Fibroblast of lung (primary cell): ENCODE data around the gene SETBP1. TPM values are rescaled to one million over a fixed set of nuclear protein-coding genes. Genes with fewer than 3 reads are reported as not detected.
A peak's percentile ranks its signal among the peaks of the same experiment; 100 is the strongest.

ENCODE experiments used
- DNase-seq, 2 donors: peaks; one replicate each; pipeline versions ENCODE4 v3.0.0 to v3.0.0-alpha.2; 2010; ENCODE audit warnings: low read depth in 2 of 2
- H2AFZ ChIP-seq: 2 replicates; pipeline ENCODE4 v1.5.1; 2012; ENCODE audit warnings: low read length, control low read depth, inconsistent platforms
- H3K27ac ChIP-seq: 2 replicates; pipeline ENCODE4 v1.5.1; 2011; ENCODE audit warnings: low read length, control low read depth; ENCODE audit not compliant: insufficient read depth
- H3K27me3 ChIP-seq: 2 replicates; pipeline ENCODE4 v1.5.1; 2011; ENCODE audit warnings: mild to moderate bottlenecking, low read length; ENCODE audit not compliant: control insufficient read depth, insufficient read depth
- H3K36me3 ChIP-seq: 2 replicates; pipeline ENCODE4 v1.5.1; 2011; ENCODE audit warnings: low read length; ENCODE audit not compliant: control insufficient read depth, insufficient read depth
- H3K4me1 ChIP-seq: 2 replicates; pipeline ENCODE4 v1.5.1; 2011; ENCODE audit warnings: low read length; ENCODE audit not compliant: control insufficient read depth, insufficient read depth; ENCODE audit errors: extremely low read depth
- H3K4me2 ChIP-seq: 2 replicates; pipeline ENCODE4 v1.5.1; 2011; ENCODE audit warnings: low read length, control low read depth; ENCODE audit not compliant: insufficient read depth; ENCODE audit errors: extremely low read depth
- H3K4me3 ChIP-seq, 4 experiments: fragments of 200-600 bp in 1 of 4; sonication (generic) in 1 of 4; replicated peaks in 1 of 4; 2 replicates each; pipeline ENCODE4 v1.5.1; 2011 to 2016; ENCODE audit warnings: low read length in 4 of 4, low read depth in 3 of 4, mild to moderate bottlenecking in 3 of 4, control low read depth in 2 of 4, inconsistent platforms in 1 of 4, mixed read lengths in 1 of 4; ENCODE audit not compliant: insufficient read depth in 1 of 4; ENCODE audit errors: control extremely low read depth in 1 of 4
- H3K79me2 ChIP-seq: 2 replicates; pipeline ENCODE4 v1.5.1; 2012; ENCODE audit warnings: mild to moderate bottlenecking, low read length, inconsistent platforms; ENCODE audit not compliant: control insufficient read depth, insufficient read depth
- H3K9ac ChIP-seq: 2 replicates; pipeline ENCODE4 v1.5.1; 2011; ENCODE audit warnings: mild to moderate bottlenecking, low read length, control low read depth; ENCODE audit not compliant: insufficient read depth
- H3K9me3 ChIP-seq: 2 replicates; pipeline ENCODE4 v1.5.1; 2012; ENCODE audit warnings: low read depth, low read length; ENCODE audit not compliant: control insufficient read depth, insufficient read depth
- H4K20me1 ChIP-seq: 2 replicates; pipeline ENCODE4 v1.5.1; 2011; ENCODE audit warnings: low read length; ENCODE audit not compliant: control insufficient read depth, insufficient read depth; ENCODE audit errors: extremely low read depth
- EZH2 ChIP-seq: IDR thresholded peaks from 2 replicates; pipeline ENCODE4 v1.5.1; 2012; ENCODE audit warnings: low read length, control low read depth, mild to moderate bottlenecking; ENCODE audit errors: missing control alignments
- polyA plus RNA-seq, 2 donors: library from polyadenylated mRNA; depleted of rRNA in 1 of 2; stranded (reverse) in 1 of 2; unstranded in 1 of 2; fragments of >200 nt; gene quantifications; 2 replicates each; pipeline ENCODE4 v1.2.1, GENCODE V29; 2011 to 2012; ENCODE audit warnings: missing spikeins in 1 of 2
- total RNA-seq: library from RNA; depleted of rRNA; stranded (reverse); fragments of >200 nt; gene quantifications from 2 replicates; pipeline ENCODE4 v1.2.1, GENCODE V29; 2014
- TF ChIP-seq, protein P1 (sequence below), 2 donors: IDR thresholded peaks in 1 of 2; conservative IDR thresholded peaks in 1 of 2; 1 replicate in 1 of 2; 2 replicates in 1 of 2; pipeline ENCODE4 v1.5.1; 2011 to 2012; ENCODE audit warnings: low read length in 2 of 2, control low read depth in 1 of 2, inconsistent platforms in 1 of 2, low read depth in 1 of 2, mild to moderate bottlenecking in 1 of 2

The SETBP1 gene
- total and polyA plus RNA-seq, 2 donors (not counting 1 experiment from before 2014, with no cell fraction given) = 4.5 to 5.4 TPM

DNA sequence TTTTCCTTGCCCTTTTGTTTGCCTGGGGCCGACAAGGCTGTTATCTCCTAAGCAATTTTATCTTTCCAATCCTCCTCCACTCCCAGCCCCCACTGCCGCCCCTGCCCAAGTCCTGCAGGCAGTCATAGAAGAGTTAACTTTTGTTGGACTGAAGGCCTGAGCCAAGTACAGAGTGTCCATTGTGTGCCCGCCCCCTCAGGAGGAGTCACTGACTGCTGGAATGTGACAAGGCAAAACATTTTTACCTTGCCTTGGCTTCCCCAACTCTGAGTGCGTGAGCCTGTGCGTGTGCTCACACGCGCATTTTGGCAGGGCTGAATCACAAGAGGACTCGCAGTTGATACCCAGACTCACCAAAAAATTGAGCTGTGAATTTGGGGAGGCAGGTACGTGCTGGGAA is 16.2 kb downstream of the SETBP1 start:
- no peaks in the 10 kb centered on the region for H4K20me1 ChIP-seq
- no peak overlapping the region for H2AFZ ChIP-seq
- H3K9ac ChIP-seq = no peak overlapping the region
- peak in 1 of 2 donors; percentile 59 for DNase-seq
- no peaks in the 10 kb centered on the region for H3K79me2 ChIP-seq
- H3K27me3 ChIP-seq = no peaks in the 10 kb centered on the region
- no peaks in the 10 kb centered on the region for H3K36me3 ChIP-seq
- H3K4me2 ChIP-seq = no peak overlapping the region
- H3K4me1 ChIP-seq = peaks cover 6% of the 10 kb centered on the region
- TF ChIP-seq, protein P1, sequence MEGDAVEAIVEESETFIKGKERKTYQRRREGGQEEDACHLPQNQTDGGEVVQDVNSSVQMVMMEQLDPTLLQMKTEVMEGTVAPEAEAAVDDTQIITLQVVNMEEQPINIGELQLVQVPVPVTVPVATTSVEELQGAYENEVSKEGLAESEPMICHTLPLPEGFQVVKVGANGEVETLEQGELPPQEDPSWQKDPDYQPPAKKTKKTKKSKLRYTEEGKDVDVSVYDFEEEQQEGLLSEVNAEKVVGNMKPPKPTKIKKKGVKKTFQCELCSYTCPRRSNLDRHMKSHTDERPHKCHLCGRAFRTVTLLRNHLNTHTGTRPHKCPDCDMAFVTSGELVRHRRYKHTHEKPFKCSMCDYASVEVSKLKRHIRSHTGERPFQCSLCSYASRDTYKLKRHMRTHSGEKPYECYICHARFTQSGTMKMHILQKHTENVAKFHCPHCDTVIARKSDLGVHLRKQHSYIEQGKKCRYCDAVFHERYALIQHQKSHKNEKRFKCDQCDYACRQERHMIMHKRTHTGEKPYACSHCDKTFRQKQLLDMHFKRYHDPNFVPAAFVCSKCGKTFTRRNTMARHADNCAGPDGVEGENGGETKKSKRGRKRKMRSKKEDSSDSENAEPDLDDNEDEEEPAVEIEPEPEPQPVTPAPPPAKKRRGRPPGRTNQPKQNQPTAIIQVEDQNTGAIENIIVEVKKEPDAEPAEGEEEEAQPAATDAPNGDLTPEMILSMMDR (conservative IDR thresholded peaks at IDR 0.05 in 1 of 2, IDR thresholded peaks at IDR 0.05 in 1 of 2; ENCODE audit: low read depth in 1 of 2, low read length in 2 of 2) = no peak
- TF ChIP-seq EZH2 = no peak
- no peak overlapping the region for H3K4me3 ChIP-seq
- H3K27ac ChIP-seq = no peak overlapping the region
- no peaks in the 10 kb centered on the region for H3K9me3 ChIP-seq

DNA sequence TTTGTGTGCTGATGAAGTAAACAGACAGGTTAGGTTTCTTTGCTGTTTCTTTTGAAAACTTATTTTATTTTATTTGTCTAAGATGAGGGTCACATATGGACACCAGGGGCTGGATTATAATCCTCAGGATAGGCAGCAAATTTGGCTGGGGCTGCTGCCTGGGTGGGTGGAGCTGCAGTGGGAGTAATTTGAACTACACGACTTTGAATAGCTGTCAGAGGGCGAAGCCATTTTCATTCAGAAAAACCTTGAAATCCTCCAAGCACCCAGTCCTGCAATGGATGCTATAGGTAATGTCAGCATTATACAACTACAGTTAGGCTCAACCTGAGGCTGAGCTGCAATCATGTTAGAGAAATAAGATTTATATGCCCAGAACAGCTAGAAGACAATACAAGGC is 16.6 kb downstream of the SETBP1 start:
- no peak overlapping the region for H2AFZ ChIP-seq
- TF ChIP-seq, protein P1 (conservative IDR thresholded peaks at IDR 0.05 in 1 of 2, IDR thresholded peaks at IDR 0.05 in 1 of 2; ENCODE audit: low read depth in 1 of 2, low read length in 2 of 2) = no peak
- TF ChIP-seq EZH2 = no peak
- no peak overlapping the region for H3K4me2 ChIP-seq
- H4K20me1 ChIP-seq = no peaks in the 10 kb centered on the region
- no peaks in the 10 kb centered on the region for H3K9me3 ChIP-seq
- peaks cover 6% of the 10 kb centered on the region for H3K4me1 ChIP-seq
- no peak for DNase-seq
- no peak overlapping the region for H3K9ac ChIP-seq
- H3K27ac ChIP-seq = no peak overlapping the region
- H3K79me2 ChIP-seq = no peaks in the 10 kb centered on the region
- no peak overlapping the region for H3K4me3 ChIP-seq
- no peaks in the 10 kb centered on the region for H3K36me3 ChIP-seq
- no peaks in the 10 kb centered on the region for H3K27me3 ChIP-seq

DNA sequence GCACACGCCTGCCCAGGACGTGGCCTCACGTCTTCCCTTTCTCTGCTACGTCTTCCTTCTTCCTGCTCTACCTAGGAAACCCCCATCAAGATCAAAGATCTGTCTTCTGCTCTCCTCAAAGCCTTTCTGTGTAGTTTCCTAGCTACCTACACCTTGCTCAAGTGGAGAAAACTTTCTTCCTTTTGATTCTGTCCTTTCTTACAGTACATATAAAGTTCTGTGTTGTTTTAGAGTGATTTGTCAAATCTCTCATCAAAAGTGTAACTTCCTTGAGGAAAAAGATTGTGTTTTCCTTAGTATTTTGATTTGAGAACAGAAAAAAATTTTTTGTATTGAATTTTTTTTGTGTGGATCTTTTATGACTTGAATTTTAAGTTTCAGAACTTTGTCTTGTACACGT is 17.8 kb downstream of the SETBP1 start:
- no peaks in the 10 kb centered on the region for H3K36me3 ChIP-seq
- H3K9me3 ChIP-seq = no peaks in the 10 kb centered on the region
- no peak overlapping the region for H3K27ac ChIP-seq
- H4K20me1 ChIP-seq = no peaks in the 10 kb centered on the region
- TF ChIP-seq, protein P1 (conservative IDR thresholded peaks at IDR 0.05 in 1 of 2, IDR thresholded peaks at IDR 0.05 in 1 of 2; ENCODE audit: low read depth in 1 of 2, low read length in 2 of 2) = no peak
- TF ChIP-seq EZH2 = no peak
- no peak for DNase-seq
- H2AFZ ChIP-seq = no peak overlapping the region
- no peak overlapping the region for H3K4me3 ChIP-seq
- no peaks in the 10 kb centered on the region for H3K79me2 ChIP-seq
- no peak overlapping the region for H3K9ac ChIP-seq
- H3K4me2 ChIP-seq = no peak overlapping the region
- no peaks in the 10 kb centered on the region for H3K27me3 ChIP-seq
- peaks cover 3% of the 10 kb centered on the region for H3K4me1 ChIP-seq
